NCI-H526 treated with DMSO at 0.1 percent for 48 hours (cell line): ENCODE measurements around the gene TGIF1.
"Not testable (repeated sequence)": the region's sequence is repeated elsewhere in the genome, so short reads cannot be mapped to it uniquely, and the experiment has no call there.

Experiments used
- DNase-seq: peaks from one replicate; lab custom pipeline; 2025; lab: John Stamatoyannopoulos, UW

Gene TGIF1

DNA sequence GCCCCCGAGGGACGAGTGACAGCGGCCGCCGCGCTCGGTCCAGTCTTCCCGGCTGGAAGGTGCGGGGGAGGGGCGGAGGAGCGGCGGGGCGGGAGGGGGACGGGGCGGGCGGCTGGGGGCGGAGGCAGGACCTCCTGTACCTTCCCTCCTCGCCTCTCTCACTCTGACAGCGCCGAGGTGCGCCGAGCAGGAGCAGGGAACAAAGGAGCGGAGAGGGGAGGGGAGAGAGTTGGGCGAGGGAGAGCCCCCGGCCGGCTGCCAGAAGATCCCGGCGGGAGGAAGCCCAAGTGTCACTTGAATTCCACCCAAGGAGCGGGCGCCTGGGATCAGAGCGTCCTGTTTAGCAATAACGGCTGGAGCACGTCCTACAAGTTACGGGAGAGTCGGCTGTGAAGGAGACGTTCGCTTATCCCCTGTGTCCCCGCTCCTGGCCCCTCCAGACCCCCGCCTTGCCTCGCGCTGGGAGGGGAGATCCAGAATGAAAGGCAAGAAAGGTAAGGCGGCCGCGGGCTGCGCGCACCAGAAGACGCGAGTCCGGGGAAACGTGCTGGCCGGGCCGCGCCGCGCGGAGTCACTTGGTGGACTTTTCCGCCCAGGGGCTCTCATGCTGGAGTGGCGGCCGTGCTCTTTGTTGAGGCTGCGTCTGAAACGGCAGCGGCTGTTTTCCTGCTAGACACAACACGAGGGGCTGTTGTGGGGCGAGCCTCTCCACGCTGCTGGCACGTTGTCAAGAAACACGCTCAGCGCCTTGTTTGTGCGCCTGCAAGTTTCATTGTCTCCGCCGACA lies at the start of gene TGIF1:
Gene TGIF1 (plus strand): TSS at position 161 of the 787 bp plus-strand sequence. CDS start 318 bp downstream, at position 479.
- DNase-seq, result peak; percentile 47

DNA sequence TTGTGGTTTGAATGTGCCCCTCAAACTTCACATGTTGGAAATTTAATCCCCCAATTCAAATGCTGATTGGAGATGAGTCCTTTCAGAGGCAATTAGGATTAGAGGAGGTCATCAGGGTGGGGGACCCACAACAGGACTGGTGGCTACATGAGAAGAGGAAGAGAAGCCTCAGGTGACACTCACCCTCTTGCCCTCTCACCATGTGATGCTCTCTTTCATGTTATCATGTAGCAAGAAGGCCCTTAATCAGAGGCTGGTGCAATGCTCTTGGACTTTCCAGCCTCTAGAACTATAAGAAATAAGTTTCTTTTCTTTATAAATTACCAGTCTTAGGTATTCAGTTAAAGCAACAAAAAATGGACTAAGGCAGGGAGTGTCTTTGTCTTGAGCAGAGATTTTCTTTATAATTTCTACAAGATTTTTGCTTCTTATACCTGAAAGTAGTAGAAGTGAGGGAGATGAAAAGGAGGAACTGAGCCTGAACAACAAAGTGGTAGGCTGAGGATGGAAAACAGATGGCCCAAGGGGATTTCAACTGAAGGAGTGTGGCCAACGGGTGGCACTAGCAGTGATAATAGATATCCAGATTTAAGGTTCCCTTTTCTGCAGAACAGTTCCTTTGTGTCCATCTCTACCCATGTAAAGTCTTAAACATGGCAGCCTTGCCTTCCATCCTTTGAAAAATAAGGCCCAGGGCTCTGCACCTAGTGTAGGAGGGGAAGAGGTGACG lies 49.2 kb upstream of the TGIF1 start:
- no peak for DNase-seq

DNA sequence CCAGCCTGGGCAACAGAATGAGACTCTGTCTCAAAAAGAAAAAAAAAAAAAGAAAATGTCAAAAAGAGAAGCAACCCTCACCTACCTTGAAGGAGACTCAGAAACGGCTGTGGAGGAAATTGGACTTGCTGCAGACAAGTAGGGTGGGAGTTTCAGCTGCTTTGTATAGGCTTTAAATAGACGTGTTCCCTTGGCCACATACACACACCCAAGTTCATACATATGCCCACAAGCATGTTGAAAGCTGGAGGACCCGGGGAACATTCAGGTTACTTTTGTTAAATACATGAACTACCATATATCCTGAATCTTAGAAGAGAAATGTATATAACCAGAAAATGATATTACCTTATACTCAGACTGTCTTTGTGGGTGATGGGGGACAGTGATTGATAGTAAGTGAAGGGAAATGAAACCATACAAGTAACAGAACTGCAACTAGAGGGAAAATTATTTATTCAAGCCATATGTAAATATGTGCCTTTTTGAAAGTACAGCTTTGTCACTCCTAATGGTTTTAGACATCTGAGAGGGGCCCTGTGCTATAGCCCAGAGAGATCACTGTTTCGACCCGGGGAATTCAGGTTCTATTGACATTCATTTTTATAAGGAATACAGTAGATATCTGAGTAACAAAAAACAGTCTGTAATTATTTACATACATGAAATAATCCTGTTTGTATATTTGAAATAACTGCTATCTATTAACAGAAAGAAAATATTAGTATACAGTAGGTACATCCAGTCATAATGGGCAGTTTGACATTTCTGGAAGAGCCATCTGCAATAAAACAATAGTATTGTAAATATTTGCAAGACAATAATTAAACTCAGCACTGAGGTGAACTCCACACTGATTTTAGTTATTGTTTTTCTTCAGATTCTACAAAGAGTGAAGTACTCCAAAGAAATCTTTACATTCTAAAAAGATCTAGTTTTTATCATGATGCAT lies 48.0 kb upstream of the TGIF1 start:
- DNase-seq, result no peak

DNA sequence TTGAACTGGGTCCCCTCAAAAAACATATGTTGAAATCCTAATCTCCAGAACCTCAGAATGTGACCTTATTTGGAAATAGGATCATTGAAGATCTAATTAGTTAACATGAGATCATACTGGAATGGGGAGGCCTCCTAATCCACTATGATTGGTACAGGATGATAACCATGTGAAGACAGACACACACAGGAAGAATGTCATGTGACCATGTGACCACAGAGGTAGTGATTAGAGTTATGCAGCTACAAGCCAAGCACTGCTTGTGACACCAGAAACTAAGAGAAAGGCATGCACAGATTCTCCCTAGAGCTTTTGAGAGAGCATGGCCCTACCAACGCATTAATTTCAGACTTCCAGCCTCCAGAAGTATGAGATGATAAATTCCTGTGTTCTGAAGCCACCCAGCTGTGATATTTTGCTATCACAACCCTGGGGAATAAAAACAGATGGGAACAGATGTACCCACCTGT lies 47.0 kb upstream of the TGIF1 start:
- DNase-seq, result no peak

DNA sequence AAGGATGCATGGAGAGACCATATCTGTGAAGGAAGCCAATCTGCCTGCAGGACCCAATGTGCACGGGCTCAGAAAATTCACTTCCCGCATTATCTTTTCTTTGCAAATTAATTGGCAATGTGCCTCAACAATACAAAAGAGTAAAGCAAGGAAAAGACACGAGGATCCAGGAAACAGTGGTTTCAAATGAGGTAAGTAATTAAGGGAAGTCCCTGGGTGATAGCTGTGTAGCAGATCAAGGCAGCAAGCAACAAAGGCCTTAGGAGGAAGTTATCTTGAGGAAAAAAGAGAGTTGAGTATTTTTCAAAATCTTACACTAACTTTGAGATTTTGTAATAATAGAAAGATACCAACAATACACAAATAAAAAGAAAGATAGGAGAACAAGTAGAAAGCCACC lies 44.3 kb upstream of the TGIF1 start:
- DNase-seq, result no peak

DNA sequence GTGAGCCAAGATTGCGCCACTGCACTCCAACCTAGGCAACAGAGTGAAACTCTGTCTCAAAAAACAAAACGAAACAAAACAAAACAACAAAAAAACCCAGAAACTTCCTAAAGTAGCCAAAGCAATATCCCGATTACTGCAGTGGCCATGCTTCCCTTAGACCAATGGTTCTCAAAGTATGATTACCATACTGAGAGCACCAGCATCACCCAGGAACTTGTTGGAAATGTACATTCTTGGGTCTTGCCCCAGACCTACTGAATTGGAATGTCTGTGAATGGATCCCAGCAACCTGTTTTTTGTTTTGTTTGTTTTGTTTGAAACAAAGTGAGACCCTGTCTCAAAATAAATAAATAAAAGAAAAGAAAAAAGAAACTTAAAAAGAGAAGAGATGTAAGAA lies 41.9 kb upstream of the TGIF1 start:
- no peak for DNase-seq

DNA sequence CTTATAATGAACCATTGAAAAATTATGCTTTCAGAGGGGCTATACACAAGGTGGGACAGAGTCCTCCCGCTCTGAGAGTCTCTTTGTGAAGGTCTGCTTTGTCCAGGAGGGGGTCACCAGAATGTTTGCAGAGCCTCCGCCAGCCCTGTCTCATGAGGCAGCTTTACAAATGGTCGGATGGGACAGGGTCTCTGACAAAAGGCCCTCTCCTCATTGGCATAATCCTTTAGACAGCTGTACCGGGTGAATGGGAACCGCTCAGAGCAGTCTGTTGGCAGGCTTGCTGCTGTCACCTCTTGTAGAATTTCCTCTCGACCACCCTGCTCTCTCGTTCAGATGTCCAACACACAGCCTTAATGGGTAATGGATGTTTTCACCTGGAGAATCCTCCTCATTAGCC lies 40.2 kb upstream of the TGIF1 start:
- no peak for DNase-seq

DNA sequence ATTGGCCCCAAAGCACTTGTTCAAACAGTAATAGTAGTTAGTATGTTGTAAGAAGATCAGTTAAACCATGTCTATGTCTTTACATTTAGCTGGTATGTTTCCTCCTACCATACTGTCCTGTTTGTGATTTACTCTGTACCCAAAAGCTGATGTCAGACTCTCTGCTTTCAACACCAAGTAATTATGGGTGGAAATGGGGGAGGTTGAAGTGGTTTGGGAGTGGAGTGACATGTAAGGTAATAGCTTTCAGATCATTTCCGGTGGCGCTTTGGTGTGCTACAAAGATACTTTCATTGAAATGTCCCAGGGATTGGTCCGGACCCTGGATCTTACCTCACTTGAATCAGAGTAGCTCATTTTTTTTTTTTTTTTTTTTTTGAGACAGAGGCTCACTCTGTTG lies 39.7 kb upstream of the TGIF1 start:
- DNase-seq, result no peak

DNA sequence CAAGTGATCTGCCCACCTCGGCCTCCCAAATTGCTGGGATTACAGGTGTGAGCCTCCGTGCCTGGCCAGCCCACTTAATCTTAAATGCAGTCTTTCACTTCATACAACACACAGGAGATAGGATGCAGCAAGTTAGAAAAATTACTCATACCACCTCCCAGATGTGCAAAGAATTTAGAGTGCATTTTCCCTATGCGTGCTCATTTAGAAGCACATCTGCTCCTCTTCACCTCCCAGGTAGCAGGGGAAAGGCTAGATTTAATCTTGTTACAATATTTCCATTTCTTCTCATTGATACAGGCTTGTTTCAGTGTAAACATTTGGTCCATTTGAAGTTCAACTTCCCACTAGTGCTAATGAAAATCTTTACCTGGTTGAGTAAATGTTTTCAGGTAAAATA lies 39.1 kb upstream of the TGIF1 start:
- not testable (repeated sequence) for DNase-seq

DNA sequence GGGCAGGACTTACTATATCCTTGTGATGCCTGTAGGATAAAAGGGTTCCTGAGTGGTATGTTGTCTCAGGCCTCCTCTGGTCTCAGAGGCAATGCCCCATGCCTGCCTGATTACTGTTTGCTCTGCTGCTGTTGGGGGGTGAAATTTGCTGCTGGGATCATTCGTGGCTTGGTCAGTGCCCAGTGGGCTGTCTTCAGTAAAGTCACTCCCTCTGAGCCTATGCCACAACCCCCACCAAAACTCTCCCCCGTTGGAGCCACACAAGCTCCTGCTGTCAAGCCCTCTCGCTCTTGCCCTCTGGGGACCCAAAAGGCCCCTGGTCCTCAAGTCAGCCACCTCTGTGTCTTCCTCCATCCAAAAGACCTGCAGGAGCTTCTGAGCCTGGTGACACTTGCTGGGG lies 38.6 kb upstream of the TGIF1 start:
- DNase-seq, result no peak

DNA sequence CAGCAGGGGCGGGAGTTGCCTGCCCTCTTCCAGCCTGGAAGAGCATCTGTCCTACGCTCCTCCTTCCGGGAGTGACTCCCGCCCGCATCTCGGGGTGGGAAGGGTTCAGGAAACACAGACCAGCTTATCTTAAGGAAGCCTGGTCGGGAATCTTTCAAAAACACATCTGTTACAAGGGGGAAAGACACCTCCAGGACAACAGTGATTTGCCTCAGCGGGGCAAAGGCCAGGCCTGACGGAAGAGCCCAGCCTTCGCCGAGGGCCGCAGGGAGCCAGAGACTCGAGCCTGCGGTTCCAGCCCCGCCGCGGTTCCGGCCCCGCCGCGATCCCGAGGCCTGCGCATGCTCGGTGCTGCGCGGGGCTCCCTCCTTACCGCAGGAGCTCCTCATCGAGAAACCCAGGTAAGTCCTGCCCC lies 38.1 kb upstream of the TGIF1 start:
- no peak for DNase-seq

DNA sequence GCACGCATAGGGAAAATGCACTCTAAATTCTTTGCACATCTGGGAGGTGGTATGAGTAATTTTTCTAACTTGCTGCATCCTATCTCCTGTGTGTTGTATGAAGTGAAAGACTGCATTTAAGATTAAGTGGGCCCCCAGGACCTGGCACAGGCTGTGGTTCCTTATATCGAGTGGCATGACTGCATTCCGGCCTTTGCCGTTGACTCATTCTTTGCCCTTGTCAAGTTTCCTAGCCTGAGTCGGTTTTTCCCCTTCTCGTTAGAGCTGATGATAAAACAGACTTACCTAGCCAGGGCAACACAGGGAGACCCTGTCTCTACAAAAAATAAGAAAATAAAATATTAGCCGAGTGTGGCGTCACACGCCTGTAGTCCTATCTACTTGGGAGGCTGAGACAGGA lies 37.4 kb upstream of the TGIF1 start:
- DNase-seq, result not testable (repeated sequence)

DNA sequence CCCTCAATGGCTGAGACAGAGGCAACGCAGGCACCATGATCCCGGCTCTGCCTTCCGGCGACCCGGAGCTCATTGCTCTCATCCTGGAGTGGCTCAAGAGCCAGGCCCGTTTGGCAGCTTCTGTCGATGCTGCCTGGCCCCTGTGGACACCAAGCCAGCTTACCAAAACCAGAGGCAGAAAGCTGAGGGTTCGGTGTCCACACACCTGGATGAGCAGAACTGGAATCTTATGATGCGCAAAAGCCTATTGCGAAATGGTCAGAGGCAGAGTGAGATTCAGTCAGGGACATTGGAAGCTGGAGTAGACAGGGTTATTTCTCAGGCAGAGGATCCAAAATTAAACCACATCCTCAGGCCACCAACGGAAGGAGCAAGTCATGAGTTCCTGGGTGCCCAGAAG lies 34.9 kb upstream of the TGIF1 start:
- DNase-seq, result no peak

DNA sequence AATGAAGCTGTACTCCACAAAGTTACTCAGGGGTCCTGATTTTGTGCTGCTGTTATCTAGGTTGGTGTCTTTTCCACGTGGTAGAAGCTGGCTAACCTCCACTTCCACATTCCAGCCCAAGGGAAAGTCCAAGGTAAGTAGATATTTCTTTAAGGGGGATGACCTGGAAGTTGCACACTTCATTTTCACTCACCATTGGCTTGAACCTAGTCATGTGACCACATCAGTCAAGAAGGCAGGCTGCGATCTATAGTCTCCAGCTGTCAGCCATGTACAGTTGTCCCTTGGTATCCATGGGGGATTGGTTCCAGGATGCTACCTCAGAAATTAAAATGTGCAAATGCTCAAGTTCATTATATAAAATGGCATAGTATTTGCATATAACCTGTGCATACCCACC lies 31.9 kb upstream of the TGIF1 start:
- no peak for DNase-seq

DNA sequence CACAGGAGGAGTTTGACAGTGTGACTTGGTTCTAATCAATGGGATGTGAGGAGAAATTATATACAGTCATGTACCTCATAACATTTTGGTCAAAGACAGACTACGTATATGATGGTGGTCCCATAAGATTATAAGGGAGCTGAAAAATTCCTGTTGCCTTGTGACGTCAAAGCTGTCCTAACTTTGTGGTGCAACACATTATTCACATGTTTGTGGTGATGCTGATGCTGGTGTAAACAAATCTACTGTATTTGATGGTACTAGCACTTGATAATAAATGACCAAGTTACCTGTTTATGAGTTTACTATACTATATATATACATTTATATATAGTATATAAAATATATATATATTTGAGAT lies 29.1 kb upstream of the TGIF1 start:
- DNase-seq, result no peak

DNA sequence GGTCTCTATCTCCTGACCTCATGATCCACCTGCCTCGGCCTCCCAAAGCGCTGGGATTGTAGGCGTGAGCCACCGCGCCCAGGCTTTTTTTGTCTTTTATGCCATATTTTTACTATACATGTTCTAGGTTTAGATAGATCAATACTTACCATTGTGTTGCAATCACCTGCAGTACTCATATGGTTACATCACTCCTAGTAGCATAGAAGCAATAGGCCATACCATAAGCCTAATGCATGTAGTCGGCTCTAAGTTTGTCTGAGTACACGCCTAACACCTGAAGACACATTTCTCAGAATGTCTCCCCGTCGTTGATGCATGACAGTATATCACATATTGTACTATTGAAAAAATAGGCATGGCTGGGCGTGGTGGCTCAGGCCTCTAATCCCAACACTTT lies 27.1 kb upstream of the TGIF1 start:
- DNase-seq, result no peak

DNA sequence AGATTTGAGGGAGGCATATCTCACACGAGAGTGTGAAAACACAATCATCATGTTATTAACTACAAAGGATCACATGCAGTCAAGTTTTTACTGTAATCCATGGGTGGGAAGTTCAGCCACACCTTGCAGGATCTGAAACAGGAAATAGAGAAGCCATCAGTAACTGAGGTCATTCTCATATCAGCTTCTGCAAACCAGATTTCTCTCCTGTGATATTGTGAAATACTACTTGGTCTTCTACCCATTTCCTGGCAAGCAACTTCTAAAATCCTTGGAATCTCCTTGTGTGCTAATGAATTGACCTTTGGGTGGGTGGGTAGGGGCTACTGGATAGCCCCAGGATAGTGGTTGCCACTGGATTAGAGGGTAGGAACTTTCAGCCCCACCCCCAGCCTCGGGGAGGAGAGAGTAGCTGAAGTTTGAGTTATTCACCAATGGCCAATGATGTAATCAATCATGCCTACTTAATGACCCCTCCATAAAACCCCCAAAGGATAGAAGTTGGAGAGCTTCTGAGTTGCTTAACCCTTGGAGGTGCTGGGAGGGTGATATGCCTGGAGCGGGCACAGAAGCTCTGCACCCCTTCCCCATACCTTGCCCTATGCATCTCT lies 25.6 kb upstream of the TGIF1 start:
- no peak for DNase-seq

DNA sequence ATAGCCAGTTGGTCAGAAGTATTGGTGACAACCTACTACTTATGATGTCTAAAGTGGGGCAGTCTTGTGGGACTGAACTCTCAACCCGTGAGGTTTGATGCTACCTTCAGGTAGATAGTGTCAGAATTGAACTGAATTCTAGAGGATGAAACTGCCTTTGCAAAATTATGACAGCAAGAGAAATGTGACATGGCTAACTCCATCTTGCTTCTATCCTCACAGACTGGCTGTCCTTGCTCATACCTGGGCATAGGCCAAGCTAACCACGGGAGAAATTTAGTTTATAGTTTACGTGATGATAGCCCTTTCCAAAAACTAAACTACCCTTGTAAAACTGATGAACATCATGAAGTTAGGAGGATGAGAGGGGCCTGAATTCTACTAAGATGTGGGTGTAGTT lies 24.9 kb upstream of the TGIF1 start:
- no peak for DNase-seq

DNA sequence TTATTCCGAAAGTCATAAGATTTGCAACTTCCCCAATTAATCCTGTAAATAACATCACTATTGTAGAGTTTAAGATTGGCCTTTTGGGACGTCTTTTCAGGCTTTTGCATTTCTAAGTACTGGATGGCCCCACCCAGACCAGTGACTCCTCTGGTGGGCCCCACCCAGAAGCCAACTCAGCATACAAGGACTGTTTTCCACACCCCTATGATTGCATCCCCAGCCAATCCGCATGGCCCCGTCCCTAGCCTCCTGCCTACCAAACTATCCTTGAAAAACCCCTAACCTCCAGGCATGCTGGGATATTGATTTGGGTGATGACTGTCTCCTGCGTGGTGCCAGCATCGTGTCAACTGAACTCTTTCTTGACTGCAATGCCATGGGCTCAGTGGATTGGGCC lies 24.5 kb upstream of the TGIF1 start:
- DNase-seq, result no peak

DNA sequence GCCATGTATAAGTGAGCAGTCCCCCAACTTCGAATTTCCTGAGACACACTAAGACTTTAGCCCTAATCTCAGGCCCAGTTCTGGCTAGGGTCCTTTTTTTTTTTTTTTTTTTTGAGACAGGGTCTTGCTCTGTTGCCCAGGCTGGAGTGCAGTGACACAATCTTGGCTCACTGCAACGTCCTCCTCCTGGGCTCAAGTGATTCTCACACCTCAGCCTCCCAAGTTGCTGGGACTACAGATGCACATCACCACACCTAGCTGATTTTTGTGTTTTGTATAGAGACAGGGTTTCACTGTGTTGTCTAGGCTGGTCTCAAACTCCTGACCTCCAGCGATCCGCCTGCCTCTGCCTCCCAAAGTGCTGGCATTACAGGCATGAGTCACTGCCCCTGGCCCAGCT lies 23.9 kb upstream of the TGIF1 start:
- no peak for DNase-seq

DNA sequence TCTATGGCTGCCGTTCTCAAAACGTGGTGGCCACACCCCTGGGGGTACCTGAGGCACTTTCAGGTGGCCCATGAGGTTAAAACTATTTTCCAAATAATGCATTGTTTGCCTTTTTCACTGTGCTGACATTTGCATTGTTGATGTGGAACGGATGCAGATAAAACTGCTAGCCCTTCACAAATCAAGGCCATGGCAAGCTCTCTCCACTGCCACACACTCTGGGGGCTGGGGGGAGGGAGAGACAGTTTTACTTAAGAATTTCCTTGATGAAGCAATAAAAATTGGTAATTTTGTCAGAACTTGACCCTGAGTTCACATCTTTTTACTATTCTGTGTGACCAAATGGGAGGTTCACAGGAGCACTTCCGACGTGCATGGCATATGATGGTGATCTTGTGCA lies 22.0 kb upstream of the TGIF1 start:
- DNase-seq, result no peak

DNA sequence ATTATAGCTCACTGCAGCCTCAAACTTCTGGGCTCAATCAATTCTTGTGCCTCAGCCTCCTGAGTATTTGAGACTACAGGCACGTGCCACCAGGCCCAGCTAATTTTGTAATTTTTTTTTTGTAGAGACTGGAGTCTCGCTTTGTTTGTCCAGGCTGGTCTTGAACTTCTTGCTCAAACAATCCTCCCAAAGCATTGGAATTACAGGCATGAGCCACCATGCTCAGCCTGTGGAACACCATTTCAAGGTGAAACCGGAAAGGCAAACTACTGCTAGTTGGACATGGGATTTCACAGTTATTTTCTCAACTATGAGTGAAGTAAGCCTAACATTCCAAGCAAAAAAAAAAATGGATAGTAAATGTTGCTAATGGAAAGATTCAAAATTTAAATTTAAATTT lies 20.9 kb upstream of the TGIF1 start:
- DNase-seq, result no peak
